ENCODE measurements around the gene ADGRD1.
"Not testable (repeated sequence)": the region's sequence is repeated elsewhere in the genome, so short reads cannot be mapped to it uniquely, and the experiment has no call there.

Gene ADGRD1

GRCh38 chr12:130953771-130954543 lies at the start of gene ADGRD1:
Gene ADGRD1, plus strand, starts transcription at chr12:130953907. Its CDS starts 559 bp downstream, at chr12:130954466.
- DNase-seq (ENCODE audit: low spot score) = peak; percentile 59

- DNase-seq (ENCODE audit: low spot score) = no peak
Observed at GRCh38 chr12:130904064-130904463, 49.6 kb upstream of the ADGRD1 start.

- not testable (repeated sequence) for DNase-seq (ENCODE audit: low spot score)
Observed at GRCh38 chr12:130904936-130905455, 48.7 kb upstream of the ADGRD1 start.

DNA sequence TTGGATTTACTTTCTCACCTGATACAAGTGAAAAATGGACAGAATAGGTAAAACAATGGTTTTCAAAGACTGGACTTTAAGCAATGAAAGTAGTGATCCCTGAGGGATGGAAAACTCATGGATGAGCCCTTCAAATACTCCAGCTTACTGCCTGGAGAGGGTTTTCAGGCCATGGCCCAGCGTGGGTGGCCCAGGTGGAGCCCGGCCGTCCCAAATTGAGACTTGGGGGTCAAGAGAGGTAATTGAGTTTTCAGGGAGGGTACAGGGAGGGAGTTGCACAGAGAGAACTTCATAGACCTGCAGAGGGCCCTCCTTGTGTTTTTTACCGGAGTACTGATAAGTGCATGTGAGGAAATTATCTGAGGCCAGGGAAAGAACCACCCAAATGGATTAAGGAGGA lies 44.6 kb upstream of the ADGRD1 start:
- no peak for DNase-seq (ENCODE audit: low spot score)

GRCh38 chr12:130911193-130911592 lies 42.5 kb upstream of the ADGRD1 start:
- no peak for DNase-seq (ENCODE audit: low spot score)

GRCh38 chr12:130911933-130912332 lies 41.8 kb upstream of the ADGRD1 start:
- no peak for DNase-seq (ENCODE audit: low spot score)

DNA sequence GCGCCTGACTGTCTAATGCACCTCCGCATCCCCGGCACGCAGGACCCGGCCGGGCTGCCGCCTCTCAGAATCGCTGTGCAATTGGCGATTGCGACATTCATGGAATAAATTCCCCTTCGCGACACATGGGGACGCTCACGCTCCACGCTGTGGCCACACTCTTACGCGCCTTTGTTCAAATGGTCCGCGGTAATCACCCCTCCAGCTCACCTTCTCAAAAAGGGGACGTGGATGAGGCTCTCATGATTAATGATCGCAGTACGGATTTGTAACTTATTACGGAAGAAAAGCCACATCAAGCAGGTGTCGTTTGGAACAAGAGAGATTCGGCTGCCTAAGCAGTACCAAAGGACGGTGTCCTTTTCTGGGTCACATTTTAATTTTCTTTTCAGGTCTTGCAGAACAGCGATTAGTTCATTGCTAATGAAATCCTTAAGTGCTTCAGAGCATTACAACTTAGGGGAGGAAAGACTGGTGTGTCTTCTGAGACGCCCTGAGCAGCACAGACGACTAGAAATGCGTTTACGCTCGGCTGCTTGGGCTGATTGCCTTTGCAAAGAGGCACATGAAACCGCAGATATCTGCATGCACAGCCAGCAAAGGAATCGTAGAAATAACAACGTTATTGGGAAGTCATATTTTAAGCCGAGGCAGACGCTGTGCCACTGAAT lies 37.3 kb upstream of the ADGRD1 start:
- peak; percentile 66 for DNase-seq (ENCODE audit: low spot score)

GRCh38 chr12:130917607-130918006 lies 36.1 kb upstream of the ADGRD1 start:
- no peak for DNase-seq (ENCODE audit: low spot score)

- DNase-seq (ENCODE audit: low spot score) = no peak
Observed at GRCh38 chr12:130919086-130919485, 34.6 kb upstream of the ADGRD1 start.

DNA sequence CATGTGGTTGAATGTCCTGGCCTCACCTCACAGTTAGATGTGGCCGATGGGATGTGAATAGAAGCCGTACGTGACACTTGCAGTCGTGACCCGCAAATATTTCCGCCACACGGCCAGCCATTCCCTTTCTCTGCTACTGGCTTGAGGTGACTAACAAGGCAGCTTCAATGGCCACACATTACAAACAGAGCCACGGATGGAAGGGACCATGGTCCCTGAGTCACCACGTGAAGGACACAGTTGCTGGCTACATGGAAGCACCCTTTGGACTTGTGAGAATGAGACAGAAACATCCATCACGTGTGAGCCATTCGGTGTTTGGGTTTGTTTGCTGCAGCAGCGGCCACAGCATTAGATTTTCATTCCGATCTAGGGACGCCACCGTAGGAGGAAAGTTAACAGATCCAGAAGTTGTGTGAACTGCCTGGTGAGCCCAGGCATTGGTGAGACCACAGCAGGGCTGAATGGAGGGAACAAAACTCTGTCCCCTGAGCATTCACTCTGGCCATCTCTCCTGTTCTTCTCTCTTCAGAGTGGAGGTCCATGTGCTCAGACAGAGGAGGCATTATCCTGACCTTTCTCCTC lies 33.5 kb upstream of the ADGRD1 start:
- peak; percentile 15 for DNase-seq (ENCODE audit: low spot score)

GRCh38 chr12:130920723-130921381 lies 32.9 kb upstream of the ADGRD1 start:
- peak; percentile 84 for DNase-seq (ENCODE audit: low spot score)

- no peak for DNase-seq (ENCODE audit: low spot score)
Observed at GRCh38 chr12:130922511-130922953, 31.2 kb upstream of the ADGRD1 start.

- no peak for DNase-seq (ENCODE audit: low spot score)
Observed at GRCh38 chr12:130924966-130925665, 28.6 kb upstream of the ADGRD1 start.

- DNase-seq (ENCODE audit: low spot score) = no peak
Observed at GRCh38 chr12:130925666-130926015, 28.1 kb upstream of the ADGRD1 start.

GRCh38 chr12:130929363-130929762 lies 24.3 kb upstream of the ADGRD1 start:
- no peak for DNase-seq (ENCODE audit: low spot score)

- peak; percentile 27 for DNase-seq (ENCODE audit: low spot score)
Observed at GRCh38 chr12:130932061-130932930, 21.4 kb upstream of the ADGRD1 start.

GRCh38 chr12:130933269-130933995 lies 20.3 kb upstream of the ADGRD1 start:
- no peak for DNase-seq (ENCODE audit: low spot score)

GRCh38 chr12:130934753-130935152 lies 19.0 kb upstream of the ADGRD1 start:
- DNase-seq (ENCODE audit: low spot score) = no peak

GRCh38 chr12:130936561-130936960 lies 17.1 kb upstream of the ADGRD1 start:
- DNase-seq (ENCODE audit: low spot score) = no peak

DNA sequence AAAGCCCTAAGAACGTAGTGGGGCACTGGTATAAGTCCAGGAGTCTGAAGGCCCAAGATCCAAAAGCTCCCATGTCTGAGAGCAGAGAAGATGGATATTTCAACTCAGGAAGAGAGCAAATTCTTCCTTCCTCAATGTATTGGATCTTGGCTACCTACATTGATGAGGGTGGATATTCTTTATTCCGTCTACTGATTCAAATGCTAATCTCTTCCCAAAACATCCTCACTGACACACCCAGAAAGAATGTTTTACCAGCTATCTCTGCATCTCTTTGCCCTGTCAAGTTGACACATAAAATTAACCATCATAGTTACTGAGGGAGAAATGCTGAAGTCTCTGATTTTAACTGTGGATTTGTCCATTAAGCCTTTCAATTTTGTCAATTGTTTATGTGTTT lies 16.6 kb upstream of the ADGRD1 start:
- DNase-seq (ENCODE audit: low spot score) = no peak
